ENCODE measurements around the gene PIWIL1.

DNA sequence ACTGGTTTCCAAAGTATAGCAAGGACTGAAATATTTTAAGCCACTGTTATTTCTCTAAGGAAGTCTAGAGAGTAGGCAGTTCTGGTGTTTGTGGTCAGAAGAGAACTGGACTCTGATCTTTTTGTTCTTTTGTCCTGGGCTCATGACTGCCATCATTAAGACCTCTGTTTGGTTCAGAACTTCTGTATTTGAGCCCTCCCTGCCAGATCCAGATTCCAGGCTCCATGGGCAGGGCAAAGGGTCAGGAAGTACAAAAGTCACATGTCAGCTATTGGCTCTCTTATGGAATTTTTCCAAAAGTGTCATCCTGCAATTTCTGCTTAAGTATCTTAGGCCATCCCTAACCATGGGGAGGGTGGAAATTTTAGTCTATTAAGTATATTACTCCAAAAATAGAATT, 6.8 kb downstream of the PIWIL1 start:
- TF ChIP-seq, protein P1, sequence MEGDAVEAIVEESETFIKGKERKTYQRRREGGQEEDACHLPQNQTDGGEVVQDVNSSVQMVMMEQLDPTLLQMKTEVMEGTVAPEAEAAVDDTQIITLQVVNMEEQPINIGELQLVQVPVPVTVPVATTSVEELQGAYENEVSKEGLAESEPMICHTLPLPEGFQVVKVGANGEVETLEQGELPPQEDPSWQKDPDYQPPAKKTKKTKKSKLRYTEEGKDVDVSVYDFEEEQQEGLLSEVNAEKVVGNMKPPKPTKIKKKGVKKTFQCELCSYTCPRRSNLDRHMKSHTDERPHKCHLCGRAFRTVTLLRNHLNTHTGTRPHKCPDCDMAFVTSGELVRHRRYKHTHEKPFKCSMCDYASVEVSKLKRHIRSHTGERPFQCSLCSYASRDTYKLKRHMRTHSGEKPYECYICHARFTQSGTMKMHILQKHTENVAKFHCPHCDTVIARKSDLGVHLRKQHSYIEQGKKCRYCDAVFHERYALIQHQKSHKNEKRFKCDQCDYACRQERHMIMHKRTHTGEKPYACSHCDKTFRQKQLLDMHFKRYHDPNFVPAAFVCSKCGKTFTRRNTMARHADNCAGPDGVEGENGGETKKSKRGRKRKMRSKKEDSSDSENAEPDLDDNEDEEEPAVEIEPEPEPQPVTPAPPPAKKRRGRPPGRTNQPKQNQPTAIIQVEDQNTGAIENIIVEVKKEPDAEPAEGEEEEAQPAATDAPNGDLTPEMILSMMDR (IDR thresholded peaks at IDR 0.05), result no peak
- no peak for TF ChIP-seq SIN3A (IDR thresholded peaks at IDR 0.05; ENCODE audit: borderline replicate concordance, low read depth, low read length)
- TF ChIP-seq SMC3 (IDR thresholded peaks at IDR 0.05; ENCODE audit: low read depth, low read length), result no peak
- no peak for TF ChIP-seq POLR2AphosphoS5 (IDR thresholded peaks at IDR 0.05; ENCODE audit: low read depth, low read length)
- TF ChIP-seq, protein P2, sequence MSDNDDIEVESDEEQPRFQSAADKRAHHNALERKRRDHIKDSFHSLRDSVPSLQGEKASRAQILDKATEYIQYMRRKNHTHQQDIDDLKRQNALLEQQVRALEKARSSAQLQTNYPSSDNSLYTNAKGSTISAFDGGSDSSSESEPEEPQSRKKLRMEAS (IDR thresholded peaks at IDR 0.05; ENCODE audit: low read depth), result no peak
- no peak for TF ChIP-seq RFX5 (IDR thresholded peaks at IDR 0.05; ENCODE audit: low read length)
